ENCODE results near the gene BCDIN3D. TPM values are rescaled to one million over a fixed set of nuclear protein-coding genes. Genes with fewer than 3 reads are reported as not detected.

The BCDIN3D gene
- total and polyA plus RNA-seq, 4 donors, result 2.6 to 4.4 (median 3.0) TPM

DNA sequence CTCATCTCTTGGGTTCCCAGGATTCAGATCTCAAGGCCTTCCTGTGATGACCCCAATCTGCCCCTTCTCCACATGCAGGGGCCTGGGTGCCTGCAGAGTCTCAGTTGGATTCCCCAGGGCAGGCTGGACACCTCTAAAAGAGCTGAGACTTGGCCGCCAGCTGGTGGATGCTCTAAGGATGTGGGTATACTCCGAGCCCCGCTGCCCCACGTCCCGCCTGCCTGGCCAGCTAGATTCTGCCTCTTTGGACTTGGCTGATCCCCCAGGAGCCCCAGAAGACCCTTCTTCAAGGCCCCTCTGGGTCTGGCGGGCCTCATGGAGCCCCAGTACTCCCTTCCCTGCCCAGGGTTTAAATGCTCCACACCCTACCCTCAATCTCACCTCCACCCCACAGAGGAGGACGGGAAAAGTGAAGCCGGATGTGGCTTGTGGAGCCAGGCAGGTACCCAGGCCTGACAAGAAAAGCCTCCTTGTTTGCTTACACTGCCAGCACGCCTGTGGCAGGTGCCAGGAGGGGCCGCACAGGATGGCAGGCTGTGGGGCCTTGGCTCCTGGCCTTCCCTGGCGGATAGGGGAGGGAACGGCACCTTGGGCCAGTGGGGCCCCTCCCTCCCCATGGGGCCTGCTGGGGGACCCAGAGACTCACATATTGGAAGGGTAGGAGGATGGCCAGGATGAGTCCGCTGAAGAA, 45.7 kb upstream of the BCDIN3D start:
- Histone ChIP-seq H3K9me3 (ENCODE audit: control insufficient read depth in 4 of 4, insufficient read depth in 3 of 4, low read length in 3 of 4) (no peaks in the 10 kb centered on the region), H3K4me3 (no peak overlapping the region), H3K27me3 (ENCODE audit: control insufficient read depth in 3 of 3, insufficient read depth in 3 of 3, low read length in 2 of 3) (peaks cover 0 to 3% (median 2%) of the 10 kb centered on the region in 3 donors), H3K4me1 (ENCODE audit: control insufficient read depth in 5 of 5, insufficient read depth in 5 of 5, low read length in 5 of 5) (peaks cover 0 to 10% (median 2%) of the 10 kb centered on the region in 5 donors), H3K9ac (ENCODE audit: insufficient read depth in 1 of 2, low read length in 2 of 2) (no peak overlapping the region), H3K36me3 (ENCODE audit: control insufficient read depth in 4 of 4, insufficient read depth in 4 of 4, low read length in 4 of 4) (no peaks in the 10 kb centered on the region), H3K27ac (ENCODE audit: low read depth in 1 of 2, low read length in 1 of 2) (no peak overlapping the region)
- ATAC-seq (ENCODE audit: insufficient read depth, low FRiP score) (no peak), DNase-seq (peak in 1 of 3 donors; percentile 31)
- WGBS, 2 donors, result 88 to 93% methylated on average over 13 of the region's 13 CpGs
- TF ChIP-seq, protein P1, sequence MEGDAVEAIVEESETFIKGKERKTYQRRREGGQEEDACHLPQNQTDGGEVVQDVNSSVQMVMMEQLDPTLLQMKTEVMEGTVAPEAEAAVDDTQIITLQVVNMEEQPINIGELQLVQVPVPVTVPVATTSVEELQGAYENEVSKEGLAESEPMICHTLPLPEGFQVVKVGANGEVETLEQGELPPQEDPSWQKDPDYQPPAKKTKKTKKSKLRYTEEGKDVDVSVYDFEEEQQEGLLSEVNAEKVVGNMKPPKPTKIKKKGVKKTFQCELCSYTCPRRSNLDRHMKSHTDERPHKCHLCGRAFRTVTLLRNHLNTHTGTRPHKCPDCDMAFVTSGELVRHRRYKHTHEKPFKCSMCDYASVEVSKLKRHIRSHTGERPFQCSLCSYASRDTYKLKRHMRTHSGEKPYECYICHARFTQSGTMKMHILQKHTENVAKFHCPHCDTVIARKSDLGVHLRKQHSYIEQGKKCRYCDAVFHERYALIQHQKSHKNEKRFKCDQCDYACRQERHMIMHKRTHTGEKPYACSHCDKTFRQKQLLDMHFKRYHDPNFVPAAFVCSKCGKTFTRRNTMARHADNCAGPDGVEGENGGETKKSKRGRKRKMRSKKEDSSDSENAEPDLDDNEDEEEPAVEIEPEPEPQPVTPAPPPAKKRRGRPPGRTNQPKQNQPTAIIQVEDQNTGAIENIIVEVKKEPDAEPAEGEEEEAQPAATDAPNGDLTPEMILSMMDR (IDR thresholded peaks at IDR 0.05; ENCODE audit: control extremely low read depth, extremely low read depth), result no peak

DNA sequence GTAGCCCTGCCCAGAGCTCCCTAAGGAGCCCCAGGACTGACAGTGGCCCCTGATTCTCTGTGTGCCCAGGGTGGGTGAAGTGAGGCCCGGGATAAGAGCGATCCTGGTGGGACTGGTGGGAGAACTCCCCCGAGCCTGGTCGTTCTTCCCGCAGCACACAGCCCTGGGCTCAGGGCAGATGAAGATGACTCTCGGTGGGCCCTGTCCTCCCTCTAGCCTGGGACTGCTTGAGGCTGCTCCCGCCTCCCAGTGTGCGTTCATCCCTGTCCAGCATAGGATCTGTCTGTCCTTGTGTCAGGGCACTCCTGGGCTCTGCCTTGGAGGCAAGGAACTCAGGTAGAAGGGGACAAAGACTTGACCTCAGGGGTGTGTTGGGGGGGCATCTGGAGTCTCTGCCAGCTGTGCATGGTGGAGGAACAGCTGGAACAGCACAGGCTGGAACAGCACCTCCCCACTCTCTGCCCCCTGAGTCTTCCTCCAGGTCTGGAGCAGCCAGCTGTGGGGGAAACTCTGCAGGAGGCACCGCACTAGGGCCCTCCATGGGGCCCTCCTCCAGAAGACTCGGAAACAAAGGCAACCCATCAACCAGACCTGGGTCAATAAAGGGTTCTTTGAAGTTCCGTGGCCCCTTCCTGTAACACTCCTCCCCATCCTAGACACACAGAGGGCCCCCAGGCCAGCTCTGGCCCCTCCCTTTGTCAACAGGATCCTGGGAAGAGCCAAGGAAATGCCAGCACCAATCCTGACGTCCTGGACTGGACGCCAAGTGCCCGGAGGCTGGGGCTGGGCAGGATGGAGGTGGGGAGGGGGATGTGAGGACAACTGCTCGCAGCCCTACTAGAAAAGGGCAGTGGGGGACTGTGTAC, 44.9 kb upstream of the BCDIN3D start:
- Histone ChIP-seq H3K4me1 (ENCODE audit: control insufficient read depth in 5 of 5, insufficient read depth in 5 of 5, low read length in 5 of 5) (peaks cover 0 to 10% (median 2%) of the 10 kb centered on the region in 5 donors), H3K9me3 (ENCODE audit: control insufficient read depth in 4 of 4, insufficient read depth in 3 of 4, low read length in 3 of 4) (no peaks in the 10 kb centered on the region), H3K27ac (ENCODE audit: low read depth in 1 of 2, low read length in 1 of 2) (no peak overlapping the region), H3K4me3 (no peak overlapping the region), H3K27me3 (ENCODE audit: control insufficient read depth in 3 of 3, insufficient read depth in 3 of 3, low read length in 2 of 3) (peaks cover 0 to 3% (median 2%) of the 10 kb centered on the region in 3 donors), H3K9ac (ENCODE audit: insufficient read depth in 1 of 2, low read length in 2 of 2) (no peak overlapping the region), H3K36me3 (ENCODE audit: control insufficient read depth in 4 of 4, insufficient read depth in 4 of 4, low read length in 4 of 4) (no peaks in the 10 kb centered on the region)
- TF ChIP-seq, protein P1 (IDR thresholded peaks at IDR 0.05; ENCODE audit: control extremely low read depth, extremely low read depth), result no peak
- no peak for ATAC-seq (ENCODE audit: insufficient read depth, low FRiP score)
- peak in 1 of 3 donors; percentile 22 for DNase-seq
- 70 to 89% methylated on average over 15 of the region's 15 CpGs for WGBS, 2 donors

DNA sequence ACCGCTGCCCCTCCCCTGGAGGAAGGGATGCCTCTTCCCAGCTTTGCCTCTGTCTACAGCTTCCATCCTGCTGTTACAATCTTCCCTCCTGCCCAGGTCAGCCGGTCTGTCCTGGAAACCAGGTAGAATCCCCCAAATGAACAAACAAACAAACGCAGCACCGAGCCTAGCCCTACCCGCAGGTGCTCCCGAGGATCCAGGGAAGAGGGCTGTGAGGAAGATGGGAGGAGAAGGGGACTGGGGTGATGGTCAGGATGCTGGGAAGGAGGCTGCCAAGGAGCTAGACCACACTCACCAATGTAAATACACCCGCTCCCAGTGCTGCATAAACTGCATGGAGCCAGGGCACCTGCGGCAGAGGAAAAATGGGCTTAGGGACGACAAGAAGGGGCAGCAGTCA, 44.2 kb upstream of the BCDIN3D start:
- ATAC-seq (ENCODE audit: insufficient read depth, low FRiP score), result no peak
- Histone ChIP-seq H3K27ac (ENCODE audit: low read depth in 1 of 2, low read length in 1 of 2) (no peak overlapping the region), H3K9ac (ENCODE audit: insufficient read depth in 1 of 2, low read length in 2 of 2) (no peak overlapping the region), H3K27me3 (ENCODE audit: control insufficient read depth in 3 of 3, insufficient read depth in 3 of 3, low read length in 2 of 3) (peaks cover 0 to 3% (median under 1%) of the 10 kb centered on the region in 3 donors), H3K4me3 (no peak overlapping the region), H3K36me3 (ENCODE audit: control insufficient read depth in 4 of 4, insufficient read depth in 4 of 4, low read length in 4 of 4) (no peaks in the 10 kb centered on the region), H3K9me3 (ENCODE audit: control insufficient read depth in 4 of 4, insufficient read depth in 3 of 4, low read length in 3 of 4) (no peaks in the 10 kb centered on the region), H3K4me1 (ENCODE audit: control insufficient read depth in 5 of 5, insufficient read depth in 5 of 5, low read length in 5 of 5) (peaks cover 0 to 10% (median 2%) of the 10 kb centered on the region in 5 donors)
- DNase-seq, result no peak
- WGBS, 2 donors, result 82 to 86% methylated on average over 9 of the region's 9 CpGs
- TF ChIP-seq, protein P1 (IDR thresholded peaks at IDR 0.05; ENCODE audit: control extremely low read depth, extremely low read depth), result no peak

Data from lung (tissue), 12 donors.